ENCODE data around the gene USP3.

DNA sequence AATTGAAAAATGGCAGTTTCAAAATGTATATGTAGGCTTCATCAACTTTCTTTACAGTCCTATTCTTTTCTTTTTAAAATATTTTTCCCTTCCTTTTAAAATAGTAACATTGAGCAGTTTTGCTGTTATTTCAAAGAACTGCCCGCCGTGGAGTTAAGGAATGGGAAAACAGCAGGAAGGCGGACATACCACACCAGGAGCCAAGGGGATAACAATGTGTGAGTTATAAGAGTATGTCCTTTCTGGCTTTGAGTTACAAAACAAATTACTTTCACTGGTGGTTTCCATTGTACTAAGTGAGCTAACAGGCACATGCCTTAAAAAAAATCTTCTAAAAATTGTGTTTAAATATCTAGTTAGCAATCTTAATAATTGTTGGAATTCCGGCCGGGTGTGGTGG is 55.4 kb downstream of the USP3 start:
- TF ChIP-seq POLR2A (IDR thresholded peaks at IDR 0.05), result no peak
- no peak for TF ChIP-seq CTCF (IDR thresholded peaks at IDR 0.05)

All from heart left ventricle (tissue), 13 donors.